HG02840 (cell line): Measurements from ENCODE around the gene GGTLC2.
"Not testable (repeated sequence)": the region's sequence is repeated elsewhere in the genome, so short reads cannot be mapped to it uniquely, and the experiment has no call there.

Experiments used
- ATAC-seq: cut with Tn5 transposase; IDR thresholded peaks from one replicate; pipeline ENCODE4 v1.9.1; 2021; ENCODE audit warnings: mild to moderate bottlenecking, moderate library complexity, moderate number of reproducible peaks; ENCODE audit not compliant: unreplicated experiment, low FRiP score

Gene GGTLC2

DNA sequence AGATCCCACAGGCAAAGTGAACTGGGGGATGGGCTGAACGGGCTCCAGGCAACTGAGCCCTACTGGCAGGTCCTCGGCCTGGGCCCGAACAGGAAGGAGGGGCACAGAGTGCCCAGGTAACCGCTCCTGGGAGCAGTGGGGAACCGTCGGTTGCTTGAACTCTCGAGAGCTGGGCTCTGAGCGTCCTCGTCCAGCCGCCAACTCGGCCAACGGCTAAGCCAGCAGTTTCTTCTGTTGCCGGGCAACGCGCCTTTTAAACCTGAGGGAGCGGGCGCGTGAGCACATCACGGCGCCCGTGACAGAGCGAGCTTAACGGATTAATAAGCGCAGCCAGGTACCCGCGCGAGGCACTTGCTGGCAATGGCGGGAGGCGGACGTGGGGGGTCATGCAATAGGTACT, at the start of gene GGTLC2:
Gene GGTLC2 (plus strand): TSS at position 301 of the 400 bp plus-strand sequence. CDS start 1,732 bp downstream, outside the sequence.
- ATAC-seq, result not testable (repeated sequence)

DNA sequence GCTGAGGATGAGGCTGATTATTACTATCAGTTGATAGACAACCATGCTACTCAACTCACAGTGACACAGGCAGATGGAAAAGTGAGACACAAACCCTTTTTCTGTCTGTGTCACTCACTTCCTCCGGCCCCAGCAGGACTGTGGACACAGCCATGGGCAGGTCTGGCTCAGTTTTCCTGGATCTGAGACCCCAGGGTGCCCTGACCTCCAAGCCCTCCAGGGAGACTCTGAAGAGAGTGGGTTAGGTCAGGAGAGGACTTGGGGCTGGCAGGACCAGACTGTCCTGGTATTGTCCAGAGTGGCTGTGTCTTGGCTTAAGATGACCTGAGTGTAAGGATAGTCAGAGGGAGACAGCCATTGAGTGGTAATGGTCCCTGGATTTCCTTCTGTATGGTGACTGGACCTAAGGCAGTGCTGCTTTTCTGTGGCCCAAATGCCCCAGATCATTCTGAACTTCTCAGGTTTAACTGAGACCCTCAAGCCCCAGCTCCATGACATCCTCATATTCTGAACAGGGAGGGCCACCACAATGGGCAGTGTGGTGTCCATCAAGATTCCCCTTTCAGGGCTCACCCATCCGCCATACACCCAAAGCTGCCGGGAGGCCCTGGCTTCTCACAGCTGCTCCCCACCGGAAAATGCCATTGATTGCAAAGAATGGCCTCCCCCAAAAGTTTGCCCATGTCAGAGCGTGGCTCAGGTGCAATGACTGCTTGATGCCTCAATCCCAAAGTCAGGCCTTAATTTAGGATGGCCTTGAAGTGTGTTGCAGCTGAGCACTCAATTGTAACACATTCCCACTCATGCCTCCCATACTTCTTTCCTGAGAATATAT, 49.2 kb upstream of the GGTLC2 start:
- ATAC-seq, result no peak

DNA sequence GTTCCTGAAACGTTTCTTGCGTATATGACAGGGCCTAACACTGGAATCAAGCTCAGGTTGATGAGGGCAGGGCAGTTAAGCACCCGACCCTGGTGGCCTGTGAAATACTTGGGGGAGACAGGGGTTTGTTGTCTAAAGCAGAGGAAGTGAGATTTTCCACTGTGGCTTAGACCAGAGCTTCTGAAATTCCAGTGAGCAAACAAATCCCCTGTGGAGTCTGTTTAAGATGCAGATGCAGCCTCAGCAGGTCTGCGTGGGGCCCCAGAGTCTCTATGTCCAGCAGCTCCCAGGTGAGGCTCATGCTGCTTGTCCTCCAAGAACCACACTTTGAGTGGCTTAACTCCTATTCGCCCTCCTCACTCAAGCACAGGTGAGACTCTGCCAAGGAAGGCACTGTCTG, 46.3 kb upstream of the GGTLC2 start:
- ATAC-seq, result no peak

DNA sequence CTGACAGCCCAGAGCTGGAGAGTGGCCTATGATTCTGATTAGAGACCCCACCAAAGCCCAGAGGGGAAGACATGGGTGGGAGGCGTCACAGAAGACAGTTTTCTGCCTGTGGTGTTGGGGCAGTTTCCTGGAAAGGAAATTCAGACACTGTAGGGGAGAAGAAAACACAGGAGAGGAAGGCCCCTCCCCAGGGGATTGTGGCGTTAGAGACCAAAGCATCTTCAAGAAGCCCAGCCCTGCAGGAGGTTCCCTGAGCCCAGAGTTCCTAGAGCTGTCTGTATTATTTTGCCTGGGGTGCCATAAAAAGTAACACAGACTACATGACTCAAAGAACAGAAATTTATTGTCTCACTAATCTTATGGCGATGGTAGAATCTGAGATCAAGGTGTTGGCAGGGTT, 45.2 kb upstream of the GGTLC2 start:
- ATAC-seq, result no peak

DNA sequence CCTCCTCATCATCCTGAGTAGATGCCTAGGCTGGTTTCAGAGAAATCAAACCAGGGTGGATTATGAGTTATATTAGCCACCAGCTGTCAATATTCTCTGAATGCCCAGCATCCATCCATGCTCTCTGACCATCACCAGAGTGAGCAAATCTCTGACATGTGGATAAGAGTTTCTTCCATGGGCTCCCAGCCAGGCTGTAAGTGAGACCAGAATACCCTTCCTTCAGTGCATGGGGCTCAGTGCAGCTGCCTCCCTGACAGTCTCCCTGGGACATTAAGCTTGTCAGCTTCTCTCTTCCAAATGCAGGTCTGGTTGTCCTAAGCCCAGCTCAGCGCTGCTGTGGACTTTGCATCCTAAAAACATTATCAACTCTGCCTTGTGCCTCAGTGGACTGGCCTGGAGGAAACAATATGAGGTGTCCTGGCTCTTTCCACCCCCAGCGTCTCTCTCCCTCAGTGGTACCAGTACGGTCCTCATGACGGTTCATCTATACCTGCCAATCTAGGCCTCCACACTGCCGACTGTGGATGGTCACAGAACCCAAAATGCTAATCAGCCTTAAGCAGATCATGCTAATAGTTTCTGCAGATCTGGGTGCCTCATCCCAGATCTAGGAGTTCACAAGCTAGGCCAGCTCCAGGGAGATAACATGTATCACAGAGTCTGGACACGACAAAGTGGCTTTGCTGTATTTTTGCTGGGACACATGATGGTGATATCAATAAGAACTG, 43.7 kb upstream of the GGTLC2 start:
- no peak for ATAC-seq

DNA sequence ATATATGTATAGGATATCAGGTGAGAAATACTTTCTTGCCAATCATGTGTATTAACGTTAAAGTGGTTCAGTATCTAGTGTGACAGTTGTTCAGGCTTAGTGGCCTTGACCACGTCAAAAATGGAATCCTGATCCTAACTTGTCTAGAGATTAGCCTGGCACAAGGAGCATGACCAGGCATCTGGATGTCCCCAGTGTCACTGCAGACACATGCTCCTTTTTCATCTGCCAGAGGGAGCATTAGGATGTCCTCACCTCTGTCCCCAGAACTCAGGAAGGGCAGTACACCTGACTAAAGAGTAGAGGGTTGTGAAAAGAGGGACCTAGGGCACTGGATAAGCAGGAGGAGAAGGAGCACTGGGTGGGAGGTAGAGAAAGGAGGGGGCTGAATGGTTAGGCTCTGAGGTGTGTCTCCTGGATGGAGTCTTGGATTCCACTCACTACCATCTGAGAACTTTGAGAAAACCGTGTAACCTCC, 40.9 kb upstream of the GGTLC2 start:
- no peak for ATAC-seq

DNA sequence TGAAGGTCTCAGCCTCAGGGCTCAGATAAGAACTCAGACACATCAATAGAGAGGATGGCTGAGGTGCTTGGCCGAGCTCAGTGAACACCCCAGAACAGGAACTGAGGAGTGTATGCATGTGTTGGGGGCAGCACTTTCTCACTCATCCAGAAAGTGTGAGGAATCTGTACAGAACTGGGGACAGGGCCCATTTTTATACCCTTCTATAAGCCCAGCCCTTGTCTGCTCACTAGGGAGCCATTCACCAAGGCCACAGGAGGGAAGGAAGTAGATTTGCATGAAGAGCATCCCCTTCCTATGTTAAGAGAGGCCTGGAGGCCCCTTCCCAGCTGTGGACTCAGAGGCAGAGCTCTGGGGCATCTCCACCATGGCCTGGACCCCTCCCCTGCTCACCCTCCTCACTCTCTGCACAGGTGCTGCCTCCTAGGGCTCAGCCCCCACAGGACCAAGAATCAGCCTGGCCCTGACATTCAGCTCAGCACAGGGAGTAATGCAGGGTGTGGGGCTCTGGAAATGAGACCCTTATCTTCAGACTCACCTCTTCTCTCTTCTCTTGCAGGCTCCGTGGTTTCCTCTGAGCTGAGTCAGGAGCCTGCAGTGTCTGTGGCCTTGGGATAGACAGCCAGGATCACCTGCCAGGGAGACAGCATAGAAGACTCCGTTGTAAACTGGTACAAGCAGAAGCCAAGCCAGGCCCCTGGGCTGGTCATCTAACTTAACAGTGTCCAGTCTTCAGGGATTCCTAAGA, 39.9 kb upstream of the GGTLC2 start:
- no peak for ATAC-seq

DNA sequence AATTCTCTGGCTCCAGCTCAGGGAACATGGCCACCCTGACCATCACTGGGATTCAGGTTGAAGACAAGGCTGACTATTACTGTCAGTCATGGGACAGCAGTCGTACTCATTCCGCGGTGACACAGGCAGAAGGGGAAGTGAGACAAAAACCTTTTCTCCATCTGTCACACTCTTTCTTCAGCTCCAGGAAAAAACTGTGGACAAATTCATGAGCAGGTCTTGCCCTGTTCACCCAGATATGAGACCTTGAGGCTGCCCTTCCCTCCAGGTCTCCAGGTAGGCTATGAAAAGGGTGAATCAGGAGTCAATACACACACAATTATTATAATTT, 39.4 kb upstream of the GGTLC2 start:
- no peak for ATAC-seq

DNA sequence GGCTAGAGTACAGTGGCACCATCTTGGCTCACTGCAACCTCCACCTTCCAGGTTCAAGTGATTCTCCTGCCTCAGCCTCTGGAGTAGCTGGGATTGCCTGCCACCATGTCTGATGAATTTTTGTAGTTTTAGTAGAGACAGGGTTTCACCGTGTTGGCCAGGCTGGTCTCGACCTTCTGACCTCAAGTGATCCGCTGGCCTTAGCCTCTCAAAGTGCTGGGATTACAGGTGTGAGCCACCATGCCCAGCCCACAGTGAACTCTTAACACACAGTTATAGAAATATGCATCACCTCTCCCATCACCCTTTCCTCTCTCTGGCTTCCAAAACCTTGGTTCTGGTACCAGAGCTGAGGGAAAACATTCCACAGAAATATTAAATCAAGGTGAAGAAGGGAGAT, 36.4 kb upstream of the GGTLC2 start:
- ATAC-seq, result not testable (repeated sequence)

DNA sequence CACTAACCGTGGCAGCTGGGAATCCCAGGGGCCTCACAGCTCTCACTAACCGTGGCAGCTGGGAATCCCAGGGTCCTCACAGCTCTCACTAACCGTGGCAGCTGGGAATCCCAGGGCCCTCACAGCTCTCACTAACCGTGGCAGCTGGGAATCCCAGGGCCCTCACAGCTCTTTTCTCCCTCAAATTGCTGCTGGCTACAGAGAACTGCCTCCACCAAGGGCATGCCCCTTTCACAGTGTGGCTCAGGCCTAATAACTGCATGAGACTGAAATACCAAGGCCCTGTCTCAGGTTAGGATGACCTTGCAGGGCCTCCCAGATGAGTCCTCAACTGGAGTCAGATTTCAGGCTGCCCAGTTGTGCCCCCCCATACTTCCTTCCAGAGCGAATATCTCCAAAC, 35.1 kb upstream of the GGTLC2 start:
- ATAC-seq, result no peak

DNA sequence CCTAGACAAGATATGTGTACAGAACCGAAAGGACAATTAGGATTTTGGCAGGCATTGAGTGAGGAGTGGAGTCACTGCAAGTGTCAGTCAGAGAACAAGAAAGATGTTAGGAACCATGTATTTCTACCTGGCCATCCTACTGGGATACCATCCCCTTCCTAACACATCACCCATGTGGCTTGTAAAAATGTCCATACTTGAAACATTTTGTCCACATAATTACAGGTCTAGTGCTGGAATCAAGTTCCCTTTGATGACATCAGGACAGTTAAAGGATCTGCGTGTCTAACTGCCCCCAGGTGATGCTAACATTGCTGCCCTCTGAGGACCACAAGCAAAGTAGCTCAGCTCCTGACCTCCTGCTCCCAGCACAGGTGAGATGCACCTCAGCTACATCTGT, 31.9 kb upstream of the GGTLC2 start:
- ATAC-seq, result no peak

DNA sequence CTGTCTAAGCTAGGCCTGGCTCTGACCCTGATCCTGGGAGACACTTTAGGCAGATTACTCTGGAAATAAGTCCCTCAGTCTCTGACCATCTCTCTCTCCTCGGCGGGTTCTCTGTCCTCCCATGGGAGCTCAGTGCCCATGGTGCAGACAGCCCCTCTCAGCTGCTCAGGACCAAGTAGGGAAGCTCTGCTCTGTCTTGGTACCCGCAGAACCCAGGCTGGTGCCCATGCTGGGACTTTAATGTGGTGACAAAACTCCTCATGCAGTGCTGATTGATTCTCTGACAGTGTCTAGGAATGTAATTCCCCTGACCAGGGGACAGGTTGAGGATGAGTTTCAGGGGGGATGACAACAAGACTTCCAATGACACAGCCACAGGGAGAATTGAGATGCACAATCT, 30.3 kb upstream of the GGTLC2 start:
- ATAC-seq, result no peak

DNA sequence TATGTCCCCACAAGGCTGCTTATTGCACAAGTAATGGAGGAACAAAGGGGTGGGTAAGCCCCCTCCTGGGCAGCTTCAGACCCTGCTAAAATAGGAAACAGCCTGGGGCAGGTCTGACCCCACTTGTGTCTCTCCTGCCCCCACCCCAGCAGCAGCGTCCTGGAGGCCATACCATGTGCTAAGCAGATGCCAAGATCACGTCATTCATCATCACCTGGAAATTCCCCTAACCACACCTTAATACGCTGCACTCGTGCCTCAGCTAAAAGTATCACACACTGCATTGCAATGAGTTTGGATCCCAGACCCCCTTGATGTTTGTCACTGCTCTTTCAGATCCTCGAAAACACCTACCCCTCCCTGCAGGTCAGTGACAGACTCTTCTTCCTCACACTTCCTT, 27.8 kb upstream of the GGTLC2 start:
- no peak for ATAC-seq

DNA sequence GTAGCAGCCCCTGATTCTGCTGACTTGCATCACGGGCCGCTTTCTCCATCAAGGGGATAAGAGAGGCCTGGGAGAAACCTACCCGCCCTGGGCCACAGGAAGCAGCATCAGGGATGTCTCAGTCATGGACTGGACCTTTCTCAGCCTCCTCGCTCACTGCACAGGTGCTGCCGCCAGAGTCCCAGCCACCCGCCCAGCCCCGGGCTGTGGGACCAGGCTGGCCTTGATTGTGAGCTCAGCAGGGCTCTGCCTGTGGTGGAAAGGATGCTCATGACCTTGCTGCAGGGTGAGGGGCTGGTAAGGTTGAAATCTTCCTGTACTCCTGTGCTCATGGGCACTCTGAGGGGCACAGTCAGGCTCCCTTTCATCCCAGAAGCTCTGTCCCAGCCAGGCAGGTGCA, 26.0 kb upstream of the GGTLC2 start:
- ATAC-seq, result no peak

DNA sequence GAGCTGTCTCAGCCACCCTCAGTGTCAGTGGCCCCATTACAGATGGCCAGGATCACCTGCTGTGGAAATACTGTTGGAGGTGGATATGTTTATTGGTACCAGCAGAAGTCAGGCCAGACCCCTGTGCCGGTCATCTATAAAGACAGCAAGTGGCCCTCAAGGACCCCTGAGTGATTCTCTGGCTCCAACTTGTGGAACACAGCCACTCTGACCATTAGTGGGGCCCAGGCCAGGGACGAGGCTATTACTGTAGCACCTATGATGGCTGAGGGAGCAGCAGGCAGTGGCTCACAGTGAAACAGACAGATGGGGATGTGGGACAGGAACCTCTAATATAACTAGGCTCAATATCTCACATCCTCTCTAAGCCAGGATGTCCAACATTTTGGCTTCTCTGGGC, 25.5 kb upstream of the GGTLC2 start:
- ATAC-seq, result no peak

DNA sequence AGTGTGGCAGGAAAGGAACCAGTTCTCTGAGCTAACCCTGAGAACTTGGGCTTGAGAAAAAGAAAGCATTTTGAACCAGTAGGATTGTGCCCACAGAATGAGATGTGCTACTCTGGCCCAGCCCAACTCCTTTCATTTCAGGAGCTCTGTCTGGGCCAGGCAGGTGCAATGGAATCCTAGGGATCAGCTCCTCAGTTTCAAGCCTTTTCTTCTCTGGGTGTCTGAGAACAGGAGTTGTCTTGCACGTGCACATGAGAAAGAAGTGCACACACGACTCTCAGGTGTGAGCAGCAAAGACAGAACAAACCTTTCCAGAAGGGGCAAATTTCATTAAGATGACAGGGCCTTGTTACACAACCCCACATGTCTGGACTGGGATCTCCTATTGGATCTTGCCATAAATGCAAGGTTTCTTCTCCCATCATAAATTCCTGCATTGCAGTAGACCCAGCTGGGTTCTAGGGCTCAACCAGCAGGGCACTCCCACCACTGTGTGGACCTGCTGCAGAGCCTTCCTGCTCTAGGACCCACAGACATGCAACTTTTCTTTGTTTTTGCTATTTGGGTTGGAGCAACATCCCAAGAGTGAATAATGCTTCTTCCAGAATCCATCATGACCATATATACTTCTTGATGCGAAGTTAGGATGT, 24.5 kb upstream of the GGTLC2 start:
- ATAC-seq, result no peak

DNA sequence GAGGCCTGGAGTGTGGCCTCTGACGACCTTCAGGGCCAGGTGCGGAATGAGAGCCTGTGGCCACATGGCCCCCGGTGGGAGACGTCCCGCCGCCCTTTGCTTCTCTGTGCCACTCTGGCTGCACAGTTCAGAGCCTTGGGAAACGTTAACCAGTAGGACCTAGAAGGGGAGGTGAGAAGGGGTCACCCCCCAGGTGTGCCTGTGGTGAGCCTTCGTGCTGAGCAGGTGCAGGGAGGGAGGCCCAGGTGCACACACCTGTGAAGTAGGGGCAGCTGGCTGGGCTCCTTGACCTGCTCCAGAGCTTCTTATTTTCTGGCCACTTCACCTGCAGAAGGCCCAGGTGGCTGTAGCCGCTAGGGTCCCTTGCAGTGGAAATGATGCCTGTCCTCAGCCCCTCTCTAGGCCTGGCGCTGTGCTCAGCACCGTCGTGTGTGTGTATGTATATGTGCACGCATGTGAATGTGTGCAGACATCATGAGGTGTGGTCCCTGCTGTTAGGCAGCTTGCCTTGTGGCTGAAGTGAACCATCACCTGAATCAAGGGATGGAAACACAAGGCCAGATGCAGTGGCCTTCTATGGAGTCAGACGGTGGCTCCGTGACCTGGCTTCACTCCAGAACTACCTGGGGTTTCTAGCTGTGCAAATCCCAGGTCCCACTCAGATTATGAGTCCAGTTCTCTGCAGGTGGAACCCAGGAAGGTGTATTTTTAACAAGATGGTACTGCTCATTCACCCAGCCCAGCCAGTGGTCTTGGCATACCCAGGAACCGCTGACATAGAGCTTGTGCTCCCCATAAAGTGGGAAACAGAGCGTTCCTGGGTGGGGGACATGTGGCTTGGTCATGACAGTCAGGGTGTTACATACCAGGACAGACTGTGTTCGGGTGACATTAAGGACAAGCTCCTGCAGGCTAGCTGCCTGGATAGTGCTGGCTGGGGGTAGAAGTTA, 15.6 kb upstream of the GGTLC2 start:
- ATAC-seq, result not testable (repeated sequence)

DNA sequence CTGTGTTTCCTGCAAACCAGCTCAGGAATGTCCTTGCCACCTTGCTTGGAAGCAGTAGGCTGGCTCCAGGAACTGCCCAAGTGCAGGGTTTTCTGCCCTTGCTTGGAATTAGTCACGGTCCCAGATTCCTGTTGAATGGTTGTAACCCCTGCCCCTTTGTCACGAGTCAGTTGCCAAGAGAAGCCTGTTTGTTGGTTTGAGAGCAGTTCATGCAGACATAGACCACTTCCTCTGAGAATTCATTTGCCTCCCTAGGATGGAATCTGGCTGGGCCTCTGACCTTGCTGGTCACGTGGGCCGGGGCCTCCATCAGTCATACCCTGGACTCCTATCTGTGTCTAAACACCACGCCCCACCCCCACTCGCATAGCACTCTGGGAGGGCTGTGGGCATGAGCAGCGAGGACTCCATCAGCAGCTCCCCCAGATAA, 13.2 kb upstream of the GGTLC2 start:
- ATAC-seq, result not testable (repeated sequence)

DNA sequence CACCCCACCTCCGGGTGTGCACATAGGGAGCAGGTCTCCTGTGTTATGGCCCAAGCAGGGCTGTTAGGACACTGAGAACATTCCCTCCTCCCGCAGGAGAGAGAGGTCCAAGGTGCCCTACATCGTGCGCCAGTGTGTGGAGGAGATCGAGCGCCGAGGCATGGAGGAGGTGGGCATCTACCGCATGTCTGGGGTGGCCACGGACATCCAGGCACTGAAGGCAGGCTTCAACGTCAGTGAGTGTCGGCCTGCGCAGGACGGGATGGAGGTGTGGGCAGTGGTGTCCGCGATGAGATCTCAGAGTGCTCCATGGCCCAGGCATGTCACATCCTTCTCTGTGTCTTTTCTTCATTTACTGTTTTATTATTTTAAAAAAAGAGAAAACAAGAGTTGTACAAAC, 12.2 kb upstream of the GGTLC2 start:
- not testable (repeated sequence) for ATAC-seq
